Fibroblast of skin of right quadriceps (primary cell): Measurements from ENCODE around the gene ITM2C.
A peak's percentile ranks its signal among the peaks of the same experiment; 100 is the strongest.

Experiments
- DNase-seq: peaks from one replicate; pipeline ENCODE4 v3.0.0-alpha.2; 2013

The ITM2C gene

GRCh38 chr2:230908595-230909191 lies 44.0 kb downstream of the ITM2C start:
- DNase-seq, result peak; percentile 74

GRCh38 chr2:230909841-230910545 lies 45.3 kb downstream of the ITM2C start:
- no peak for DNase-seq

- DNase-seq, result no peak
These were observed 45.9 kb downstream of the ITM2C start for GRCh38 chr2:230910546-230911177.

GRCh38 chr2:230912046-230912445 lies 47.3 kb downstream of the ITM2C start:
- DNase-seq, result no peak

- DNase-seq, result no peak
These were observed 48.0 kb downstream of the ITM2C start for GRCh38 chr2:230912724-230913123.

GRCh38 chr2:230913406-230914143 lies 48.8 kb downstream of the ITM2C start:
- DNase-seq, result no peak

- DNase-seq, result no peak
These were observed 50.1 kb downstream of the ITM2C start for GRCh38 chr2:230914886-230915285.

GRCh38 chr2:230915319-230915718 lies 50.6 kb downstream of the ITM2C start:
- DNase-seq, result no peak

GRCh38 chr2:230916218-230916617 lies 51.5 kb downstream of the ITM2C start:
- DNase-seq, result no peak

GRCh38 chr2:230919240-230919639 lies 54.5 kb downstream of the ITM2C start:
- DNase-seq, result no peak

GRCh38 chr2:230919681-230920080 lies 54.9 kb downstream of the ITM2C start:
- no peak for DNase-seq

- DNase-seq, result no peak
These were observed 55.4 kb downstream of the ITM2C start for GRCh38 chr2:230920167-230920566.

- DNase-seq, result no peak
These were observed 57.3 kb downstream of the ITM2C start for GRCh38 chr2:230921806-230922595.

GRCh38 chr2:230922951-230923717 lies 58.4 kb downstream of the ITM2C start:
- no peak for DNase-seq

GRCh38 chr2:230924092-230924469 lies 59.3 kb downstream of the ITM2C start:
- DNase-seq, result no peak

GRCh38 chr2:230924470-230925341 lies 60.0 kb downstream of the ITM2C start, which contains the start of gene GPR55:
Gene GPR55 (minus strand): TSS chr2:230925242. CDS start chr2:230910962, 14,280 bp downstream.
- no peak for DNase-seq

GRCh38 chr2:230925443-230925878 lies 60.7 kb downstream of the ITM2C start:
- DNase-seq, result no peak

GRCh38 chr2:230925879-230926765 lies 61.4 kb downstream of the ITM2C start:
- DNase-seq, result no peak

- DNase-seq, result no peak
These were observed 63.1 kb downstream of the ITM2C start for GRCh38 chr2:230927711-230928341.
